K562 (cell line): Measurements from ENCODE around the gene NOXRED1. TPM values are rescaled to one million over a fixed set of nuclear protein-coding genes. Genes with fewer than 3 reads are reported as not detected.

Experiments
- ATAC-seq: fragments of 200-7000 bp; cut with Tn5 transposase; 3 replicates; pipeline ENCODE4 v1.9.1; 2020; ENCODE audit warnings: moderate library complexity
- BruUV-seq: library from RNA; stranded (reverse); fragments of 400-500 nt; replicated peaks from 2 replicates; lab custom pipeline; 2021; lab: Mats Ljungman, UMichigan
- CTCF ChIA-PET: fragments of 300-600 bp; formaldehyde crosslinking; extraction: SDS; loops from one replicate; lab custom pipeline; 2021; ENCODE audit warnings: low intra/inter-chr PET ratio; lab: Yijun Ruan, JAX
- POLR2A ChIA-PET: fragments of 300-600, 350-650 bp; sonication (Branson Sonifier 250); formaldehyde crosslinking; extraction: SDS; loops from one replicate; lab custom pipeline; 2021; ENCODE audit warnings: antibody characterized with exemption, inconsistent platforms; lab: Yijun Ruan, JAX
- DNase-seq, 4 experiments: peaks; one replicate each; pipeline versions ENCODE4 v3.0.0 to v3.0.0-alpha.2; 2011 to 2018; ENCODE audit warnings: low spot score in 3 of 4, mixed read lengths in 3 of 4; ENCODE audit errors: extremely low read depth in 1 of 4
- FAIRE-seq: peaks from 2 replicates; lab custom pipeline; 2011; peaks lifted over from hg19 to GRCh38; lab: Jason Lieb, UNC
- H2AFZ ChIP-seq: 2 replicates; pipeline ENCODE4 v1.6.0; 2011; ENCODE audit warnings: low read depth, low read length, control low read depth, inconsistent platforms
- H3K27ac ChIP-seq: fragments of 200-600 bp; 3 replicates; pipeline ENCODE4 v1.8.0; 2011; ENCODE audit warnings: low read depth, mild to moderate bottlenecking, control low read depth, inconsistent platforms, low read length, moderate library complexity, mixed read lengths; ENCODE audit errors: extremely low read depth
- H3K27me3 ChIP-seq, 2 experiments: fragments of 300-600 bp in 1 of 2; 2 replicates in 1 of 2; 3 replicates in 1 of 2; pipeline versions ENCODE4 v1.6.0 to v1.8.0; 2011; ENCODE audit warnings: inconsistent platforms in 2 of 2, low read length in 2 of 2, mild to moderate bottlenecking in 1 of 2, mixed read lengths in 1 of 2, moderate library complexity in 1 of 2; ENCODE audit not compliant: control insufficient read depth in 2 of 2, insufficient read depth in 2 of 2
- H3K36me3 ChIP-seq: fragments of 300-600 bp; 3 replicates; pipeline ENCODE4 v1.8.0; 2011; ENCODE audit warnings: mild to moderate bottlenecking, low read length, inconsistent platforms; ENCODE audit not compliant: control insufficient read depth, insufficient read depth
- H3K4me1 ChIP-seq, 2 experiments: fragments of 200-600 bp in 1 of 2; replicated peaks in 1 of 2; 2 replicates in 1 of 2; 3 replicates in 1 of 2; pipeline versions ENCODE4 v1.5.1 to v1.8.0; 2011; ENCODE audit warnings: inconsistent platforms in 2 of 2, low read length in 2 of 2, mild to moderate bottlenecking in 1 of 2, mixed read lengths in 1 of 2, moderate library complexity in 1 of 2; ENCODE audit not compliant: control insufficient read depth in 2 of 2, insufficient read depth in 2 of 2
- H3K4me2 ChIP-seq: 2 replicates; pipeline ENCODE4 v1.6.1; 2011; ENCODE audit warnings: low read length, control low read depth, inconsistent platforms, mixed read lengths; ENCODE audit not compliant: insufficient read depth
- H3K4me3 ChIP-seq: fragments of 200-600 bp; sonication (generic), shearing (Covaris generic); 2 replicates; pipeline ENCODE4 v1.5.1; 2016; ENCODE audit warnings: control low read depth, inconsistent platforms
- H3K79me2 ChIP-seq: fragments of 200-600 bp; 3 replicates; pipeline ENCODE4 v1.8.0; 2011; ENCODE audit warnings: low read length, inconsistent platforms; ENCODE audit not compliant: control insufficient read depth, insufficient read depth
- H3K9ac ChIP-seq, 2 experiments: 2 replicates each; pipeline versions ENCODE4 v1.6.0 to v1.6.1; 2011; ENCODE audit warnings: low read depth in 2 of 2, low read length in 2 of 2, control low read depth in 1 of 2, inconsistent platforms in 1 of 2, mild to moderate bottlenecking in 1 of 2, mixed read lengths in 1 of 2; ENCODE audit not compliant: insufficient read depth in 1 of 2
- H3K9me1 ChIP-seq: one replicate; pipeline ENCODE4 v1.6.0; 2011; ENCODE audit warnings: inconsistent platforms, mild to moderate bottlenecking, low read length, moderate library complexity; ENCODE audit not compliant: control insufficient read depth, insufficient read depth
- H3K9me3 ChIP-seq: replicated peaks from 2 replicates; pipeline ENCODE4 v1.5.1; 2011; ENCODE audit warnings: low read depth, low read length, inconsistent platforms; ENCODE audit not compliant: control insufficient read depth, insufficient read depth
- H4K20me1 ChIP-seq: replicated peaks from 2 replicates; pipeline ENCODE4 v1.6.1; 2011; ENCODE audit warnings: low read length, inconsistent platforms, mixed read lengths; ENCODE audit not compliant: control insufficient read depth, insufficient read depth
- DIDO1 ChIP-seq: fragments of 450-650 bp; IDR thresholded peaks from 2 replicates; pipeline ENCODE4 v1.6.1; 2016; ENCODE audit warnings: low read depth, missing biosample characterization, missing genetic modification characterization
- HDAC1 ChIP-seq, 2 experiments: fragments of 450-650 bp; IDR thresholded peaks; 2 replicates each; pipeline ENCODE4 v1.6.1; 2016 to 2017; ENCODE audit warnings: inconsistent platforms in 1 of 2, mild to moderate bottlenecking in 1 of 2, moderate library complexity in 1 of 2
- RAD21 ChIP-seq, 2 experiments: fragments of 250-450 bp in 1 of 2; fragments of 450-650 bp in 1 of 2; sonication (Bioruptor Pico) in 1 of 2; formaldehyde crosslinking in 1 of 2; IDR thresholded peaks in 1 of 2; conservative IDR thresholded peaks in 1 of 2; 2 replicates each; pipeline versions ENCODE4 v1.4.0 to v1.8.0; 2020 to 2022; ENCODE audit warnings: mild to moderate bottlenecking in 2 of 2, moderate library complexity in 1 of 2
- TCF7L2 ChIP-seq: fragments of 150-350 bp; IDR thresholded peaks from 2 replicates; pipeline ENCODE4 v1.6.1; 2016; ENCODE audit warnings: low read depth, mild to moderate bottlenecking, low read length, moderate library complexity
- ZKSCAN3 ChIP-seq: fragments of 250-450 bp; sonication (Bioruptor Pico); IDR thresholded peaks from 2 replicates; pipeline ENCODE4 v1.4.0; 2020
- WGBS: fragments of 100-300 bp; shearing (Covaris generic); methylation state at CpG from one replicate; pipeline ENCODE4 v1.1.6; 2016; ENCODE audit warnings: low coverage, mixed read lengths; ENCODE audit not compliant: insufficient coverage; ENCODE audit errors: missing lambda C conversion rate; 5-methylcytosine and 5-hydroxymethylcytosine counted together
- in situ Hi-C: fragments of 300-500 bp; cut with MboI; formaldehyde crosslinking; loops from 4 replicates; pipeline ENCODE4 v1.15.0; 2018; ENCODE audit warnings: inconsistent platforms, mixed read lengths
- intact Hi-C: fragments of 100-400 bp; cut with micrococcal nuclease; formaldehyde crosslinking; loops from 2 replicates; pipeline ENCODE4 v1.14.2; 2022
- polyA plus RNA-seq, 8 experiments: library from polyadenylated mRNA; depleted of rRNA in 4 of 8; stranded (reverse) in 5 of 8; unstranded in 3 of 8; fragments of >200 nt; fragmentation: Nextera tagmentation in 2 of 8; fragmentation: Illumina TruSeq in 1 of 8; extraction: Ambion mirVana in 2 of 8; extraction: Trizol in 1 of 8; gene quantifications; 2 replicates each; pipeline versions ENCODE4 v1.2.1 to v1.2.3, GENCODE V29; 2011 to 2014; ENCODE audit warnings: inconsistent platforms in 1 of 8, missing spikeins in 1 of 8
- total RNA-seq, 7 experiments: library from RNA; depleted of rRNA in 6 of 7; stranded (reverse); fragments of >200 nt in 6 of 7; fragmentation: Illumina TruSeq in 2 of 7; extraction: Trizol in 2 of 7; gene quantifications; 2 replicates each; pipeline versions ENCODE4 v1.2.1 to v1.2.3, GENCODE V29; 2011 to 2021; ENCODE audit warnings: low replicate concordance in 1 of 7
- TF ChIP-seq, protein P1 (sequence below): fragments of 450-650 bp; IDR thresholded peaks from 2 replicates; pipeline ENCODE4 v1.6.1; 2016; ENCODE audit warnings: mild to moderate bottlenecking, moderate library complexity

NOXRED1 gene
- total and polyA plus RNA-seq, 9 of the 15 experiments (the other 6 are each of a cell fraction or from before 2014, with no cell fraction given): 0.15 to 0.85 (median 0.30) TPM

DNA sequence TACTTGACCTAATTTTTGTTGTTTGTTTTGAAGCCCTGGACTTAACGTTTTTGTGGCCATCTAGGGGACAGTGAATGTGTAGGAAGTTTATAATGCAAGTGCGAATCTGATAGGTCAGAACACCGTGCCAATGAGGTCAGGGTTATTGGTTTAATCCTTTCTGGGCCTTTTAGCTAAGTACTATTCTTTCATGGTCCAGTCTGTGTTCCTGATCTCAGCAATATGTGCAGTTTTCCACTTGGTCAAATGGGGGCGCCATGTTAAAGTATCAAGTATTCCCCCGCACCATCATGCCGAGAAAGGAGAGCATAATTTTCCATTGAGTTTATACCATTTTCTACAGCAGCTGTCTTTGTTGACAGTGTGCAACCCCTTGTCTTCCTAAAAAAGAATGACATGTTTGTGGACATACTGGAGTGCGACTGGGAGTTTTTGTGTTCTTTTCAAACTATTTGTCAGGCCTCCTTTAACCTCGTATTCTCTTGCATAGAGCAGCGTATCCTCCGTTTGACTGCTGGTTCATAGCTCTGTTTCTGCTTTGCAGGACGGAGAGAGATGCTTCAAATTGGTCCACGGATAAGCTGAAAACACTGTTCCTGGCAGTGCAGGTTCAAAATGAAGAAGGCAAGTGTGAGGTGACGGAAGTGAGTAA, 35.9 kb upstream of the NOXRED1 start (continued):
- peak in 1 of 2 experiments; percentile 52; a peak in 3 of 4 replicates for TF ChIP-seq RAD21 (CRISPR knock-in tag; conservative IDR thresholded peaks at IDR 0.05 in 1 of 2, IDR thresholded peaks at IDR 0.05 in 1 of 2)

DNA sequence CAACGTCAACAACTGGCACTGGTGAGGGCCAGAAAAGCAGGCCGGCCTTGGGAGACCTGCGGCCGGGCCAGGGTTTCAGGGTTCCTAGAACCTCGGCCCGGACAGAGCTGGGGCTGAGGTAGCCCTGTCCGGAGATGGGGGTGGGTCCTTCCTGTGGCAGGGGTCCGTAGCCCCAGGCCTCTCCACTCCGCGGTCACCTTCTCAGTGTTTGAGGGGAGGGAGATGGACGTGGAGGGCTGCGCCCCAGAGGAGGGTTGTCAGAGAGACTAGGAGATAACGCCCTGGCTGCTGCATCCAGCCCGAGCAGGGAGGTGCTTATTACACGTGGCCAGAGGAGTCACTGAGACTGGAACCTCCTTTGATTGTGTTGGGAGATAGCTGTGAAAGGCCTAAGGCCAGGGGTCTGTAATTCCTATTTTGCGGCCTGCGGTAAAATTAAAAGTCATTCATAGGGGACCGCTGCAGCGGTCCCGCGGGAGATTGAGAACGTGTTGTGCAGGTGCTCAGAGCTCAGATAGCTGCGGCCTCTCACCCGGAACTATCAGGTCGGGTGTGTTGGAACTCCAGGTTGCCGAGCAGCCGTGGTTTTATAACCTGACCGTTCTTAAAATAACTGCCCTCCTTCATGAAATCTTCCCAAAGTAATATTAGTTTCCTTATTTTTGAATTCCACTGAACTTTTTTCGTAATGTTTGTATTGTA, 35.1 kb upstream of the NOXRED1 start:
- H3K4me3 ChIP-seq: peak overlapping the region; percentile 96
- H3K27ac ChIP-seq: peak overlapping the region; percentile 99
- H3K4me2 ChIP-seq: peak overlapping the region; percentile 97
- H3K4me1 ChIP-seq: peaks cover 7 to 11% of the 10 kb centered on the region in 2 experiments; a peak in 3 of 5 replicates
- intact Hi-C loops: loop anchor here (2.0 to 5.0 kb wide), 5 partner anchors 51 to 189 kb away; partner anchors contain the start of genes GSTZ1, POMT2 and SPTLC2
- H3K27me3 ChIP-seq: no peaks in the 10 kb centered on the region
- DNase-seq (peak; percentile 33 to 78 (median 52)), ATAC-seq (peak; percentile 78), FAIRE-seq (peak; percentile 74)
- peaks cover 40% of the 10 kb centered on the region for H3K36me3 ChIP-seq
- peaks cover 12% of the 10 kb centered on the region; the same call in 1 of the 2 replicates for H4K20me1 ChIP-seq
- H2AFZ ChIP-seq: peak overlapping the region; percentile 100
- WGBS: under 1% methylated on average over 22 of the region's 29 CpGs
- no TSS peak for BruUV-seq
- POLR2A ChIA-PET: interaction anchor here (0.5 to 2.2 kb wide), 7 partner anchors 9 to 236 kb away, joined by 3 to 7 read pairs (median 4); no protein-coding TSS in a partner anchor
- peak overlapping the region; percentile 92 to 98 for H3K9ac ChIP-seq
- H3K79me2 ChIP-seq: peaks cover 48% of the 10 kb centered on the region
- in situ Hi-C loops: no loop called here
- CTCF ChIA-PET: interaction anchor here (0.6 kb wide), 1 partner anchor 153 kb away, joined by 3 read pairs; no protein-coding TSS in a partner anchor
- no peaks in the 10 kb centered on the region for H3K9me3 ChIP-seq
- H3K9me1 ChIP-seq: peaks cover 5% of the 10 kb centered on the region
- TF ChIP-seq TCF7L2: no peak
- TF ChIP-seq, protein P1, sequence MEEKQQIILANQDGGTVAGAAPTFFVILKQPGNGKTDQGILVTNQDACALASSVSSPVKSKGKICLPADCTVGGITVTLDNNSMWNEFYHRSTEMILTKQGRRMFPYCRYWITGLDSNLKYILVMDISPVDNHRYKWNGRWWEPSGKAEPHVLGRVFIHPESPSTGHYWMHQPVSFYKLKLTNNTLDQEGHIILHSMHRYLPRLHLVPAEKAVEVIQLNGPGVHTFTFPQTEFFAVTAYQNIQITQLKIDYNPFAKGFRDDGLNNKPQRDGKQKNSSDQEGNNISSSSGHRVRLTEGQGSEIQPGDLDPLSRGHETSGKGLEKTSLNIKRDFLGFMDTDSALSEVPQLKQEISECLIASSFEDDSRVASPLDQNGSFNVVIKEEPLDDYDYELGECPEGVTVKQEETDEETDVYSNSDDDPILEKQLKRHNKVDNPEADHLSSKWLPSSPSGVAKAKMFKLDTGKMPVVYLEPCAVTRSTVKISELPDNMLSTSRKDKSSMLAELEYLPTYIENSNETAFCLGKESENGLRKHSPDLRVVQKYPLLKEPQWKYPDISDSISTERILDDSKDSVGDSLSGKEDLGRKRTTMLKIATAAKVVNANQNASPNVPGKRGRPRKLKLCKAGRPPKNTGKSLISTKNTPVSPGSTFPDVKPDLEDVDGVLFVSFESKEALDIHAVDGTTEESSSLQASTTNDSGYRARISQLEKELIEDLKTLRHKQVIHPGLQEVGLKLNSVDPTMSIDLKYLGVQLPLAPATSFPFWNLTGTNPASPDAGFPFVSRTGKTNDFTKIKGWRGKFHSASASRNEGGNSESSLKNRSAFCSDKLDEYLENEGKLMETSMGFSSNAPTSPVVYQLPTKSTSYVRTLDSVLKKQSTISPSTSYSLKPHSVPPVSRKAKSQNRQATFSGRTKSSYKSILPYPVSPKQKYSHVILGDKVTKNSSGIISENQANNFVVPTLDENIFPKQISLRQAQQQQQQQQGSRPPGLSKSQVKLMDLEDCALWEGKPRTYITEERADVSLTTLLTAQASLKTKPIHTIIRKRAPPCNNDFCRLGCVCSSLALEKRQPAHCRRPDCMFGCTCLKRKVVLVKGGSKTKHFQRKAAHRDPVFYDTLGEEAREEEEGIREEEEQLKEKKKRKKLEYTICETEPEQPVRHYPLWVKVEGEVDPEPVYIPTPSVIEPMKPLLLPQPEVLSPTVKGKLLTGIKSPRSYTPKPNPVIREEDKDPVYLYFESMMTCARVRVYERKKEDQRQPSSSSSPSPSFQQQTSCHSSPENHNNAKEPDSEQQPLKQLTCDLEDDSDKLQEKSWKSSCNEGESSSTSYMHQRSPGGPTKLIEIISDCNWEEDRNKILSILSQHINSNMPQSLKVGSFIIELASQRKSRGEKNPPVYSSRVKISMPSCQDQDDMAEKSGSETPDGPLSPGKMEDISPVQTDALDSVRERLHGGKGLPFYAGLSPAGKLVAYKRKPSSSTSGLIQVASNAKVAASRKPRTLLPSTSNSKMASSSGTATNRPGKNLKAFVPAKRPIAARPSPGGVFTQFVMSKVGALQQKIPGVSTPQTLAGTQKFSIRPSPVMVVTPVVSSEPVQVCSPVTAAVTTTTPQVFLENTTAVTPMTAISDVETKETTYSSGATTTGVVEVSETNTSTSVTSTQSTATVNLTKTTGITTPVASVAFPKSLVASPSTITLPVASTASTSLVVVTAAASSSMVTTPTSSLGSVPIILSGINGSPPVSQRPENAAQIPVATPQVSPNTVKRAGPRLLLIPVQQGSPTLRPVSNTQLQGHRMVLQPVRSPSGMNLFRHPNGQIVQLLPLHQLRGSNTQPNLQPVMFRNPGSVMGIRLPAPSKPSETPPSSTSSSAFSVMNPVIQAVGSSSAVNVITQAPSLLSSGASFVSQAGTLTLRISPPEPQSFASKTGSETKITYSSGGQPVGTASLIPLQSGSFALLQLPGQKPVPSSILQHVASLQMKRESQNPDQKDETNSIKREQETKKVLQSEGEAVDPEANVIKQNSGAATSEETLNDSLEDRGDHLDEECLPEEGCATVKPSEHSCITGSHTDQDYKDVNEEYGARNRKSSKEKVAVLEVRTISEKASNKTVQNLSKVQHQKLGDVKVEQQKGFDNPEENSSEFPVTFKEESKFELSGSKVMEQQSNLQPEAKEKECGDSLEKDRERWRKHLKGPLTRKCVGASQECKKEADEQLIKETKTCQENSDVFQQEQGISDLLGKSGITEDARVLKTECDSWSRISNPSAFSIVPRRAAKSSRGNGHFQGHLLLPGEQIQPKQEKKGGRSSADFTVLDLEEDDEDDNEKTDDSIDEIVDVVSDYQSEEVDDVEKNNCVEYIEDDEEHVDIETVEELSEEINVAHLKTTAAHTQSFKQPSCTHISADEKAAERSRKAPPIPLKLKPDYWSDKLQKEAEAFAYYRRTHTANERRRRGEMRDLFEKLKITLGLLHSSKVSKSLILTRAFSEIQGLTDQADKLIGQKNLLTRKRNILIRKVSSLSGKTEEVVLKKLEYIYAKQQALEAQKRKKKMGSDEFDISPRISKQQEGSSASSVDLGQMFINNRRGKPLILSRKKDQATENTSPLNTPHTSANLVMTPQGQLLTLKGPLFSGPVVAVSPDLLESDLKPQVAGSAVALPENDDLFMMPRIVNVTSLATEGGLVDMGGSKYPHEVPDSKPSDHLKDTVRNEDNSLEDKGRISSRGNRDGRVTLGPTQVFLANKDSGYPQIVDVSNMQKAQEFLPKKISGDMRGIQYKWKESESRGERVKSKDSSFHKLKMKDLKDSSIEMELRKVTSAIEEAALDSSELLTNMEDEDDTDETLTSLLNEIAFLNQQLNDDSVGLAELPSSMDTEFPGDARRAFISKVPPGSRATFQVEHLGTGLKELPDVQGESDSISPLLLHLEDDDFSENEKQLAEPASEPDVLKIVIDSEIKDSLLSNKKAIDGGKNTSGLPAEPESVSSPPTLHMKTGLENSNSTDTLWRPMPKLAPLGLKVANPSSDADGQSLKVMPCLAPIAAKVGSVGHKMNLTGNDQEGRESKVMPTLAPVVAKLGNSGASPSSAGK: peak; percentile 12; the same call in 1 of the 2 replicates
- no peak for TF ChIP-seq DIDO1 (tag)
- TF ChIP-seq HDAC1 (IDR thresholded peaks at IDR 0.05): peak in 1 of 2 experiments; percentile 59; a peak in 2 of 4 replicates
- TF ChIP-seq ZKSCAN3 (CRISPR knock-in tag): no peak
